H1 (cell line): Measurements from ENCODE around the gene PPME1. TPM values are rescaled to one million over a fixed set of nuclear protein-coding genes. Genes with fewer than 3 reads are reported as not detected.

Source experiments
- CTCF ChIA-PET: fragments of 300-600 bp; sonication (Branson Sonifier 250); formaldehyde crosslinking; loops from one replicate; lab custom pipeline; 2021; ENCODE audit not compliant: partially characterized antibody; lab: Charles Lee
- POLR2A ChIA-PET: fragments of 300-600 bp; sonication (Branson Sonifier 250); formaldehyde crosslinking; loops from one replicate; lab custom pipeline; 2021; ENCODE audit warnings: inconsistent platforms; ENCODE audit not compliant: partially characterized antibody; lab: Charles Lee
- DNase-seq, 2 experiments: peaks; one replicate each; pipeline versions ENCODE4 v3.0.0 to v3.0.0-alpha.2; 2010 to 2022; ENCODE audit warnings: low spot score in 2 of 2, low read depth in 1 of 2, mixed read lengths in 1 of 2
- FAIRE-seq: peaks from 2 replicates; lab custom pipeline; 2011; peaks lifted over from hg19 to GRCh38; lab: Jason Lieb, UNC
- H2AFZ ChIP-seq: 2 replicates; pipeline ENCODE4 v1.8.1; 2012; ENCODE audit warnings: low read length, inconsistent platforms
- H2AK5ac ChIP-seq: 2 replicates; pipeline ENCODE4 v1.6.1; 2013; ENCODE audit warnings: low read depth, low read length
- H2BK120ac ChIP-seq: replicated peaks from 2 replicates; pipeline ENCODE3; 2013; ENCODE audit warnings: low read depth, low read length, inconsistent platforms
- H2BK12ac ChIP-seq: 2 replicates; pipeline ENCODE4 v1.6.1; 2013; ENCODE audit warnings: low read depth, low read length
- H2BK15ac ChIP-seq: 2 replicates; pipeline ENCODE4 v1.6.1; 2013; ENCODE audit warnings: low read length
- H2BK20ac ChIP-seq: 2 replicates; pipeline ENCODE4 v1.6.1; 2013; ENCODE audit warnings: low read length
- H2BK5ac ChIP-seq: 2 replicates; pipeline ENCODE4 v1.6.1; 2013; ENCODE audit warnings: low read depth, low read length
- H3K14ac ChIP-seq: 2 replicates; pipeline ENCODE4 v1.6.1; 2013; ENCODE audit warnings: inconsistent platforms; ENCODE audit not compliant: insufficient read length
- H3K18ac ChIP-seq: 2 replicates; pipeline ENCODE4 v1.6.1; 2013; ENCODE audit warnings: low read length; ENCODE audit errors: extremely low read depth
- H3K23ac ChIP-seq: 2 replicates; pipeline ENCODE4 v1.6.1; 2013; ENCODE audit warnings: inconsistent platforms; ENCODE audit not compliant: insufficient read length
- H3K23me2 ChIP-seq: 2 replicates; pipeline ENCODE4 v1.6.1; 2013; ENCODE audit warnings: low read depth, low read length
- H3K27ac ChIP-seq: 2 replicates; pipeline ENCODE4 v1.6.1; 2011; ENCODE audit warnings: low read depth, low read length, inconsistent platforms
- H3K27me3 ChIP-seq, 4 experiments: replicated peaks in 1 of 4; 1 replicate in 1 of 4; 2 replicates in 3 of 4; pipeline versions ENCODE4 v1.6.1 to v1.8.1; 2011 to 2013; ENCODE audit warnings: low read length in 3 of 4, mild to moderate bottlenecking in 3 of 4, inconsistent platforms in 2 of 4, mixed read lengths in 2 of 4, moderate library complexity in 1 of 4; ENCODE audit not compliant: control insufficient read depth in 3 of 4, insufficient read depth in 3 of 4; ENCODE audit errors: extremely low read depth in 1 of 4
- H3K36me3 ChIP-seq, 4 experiments: 2 replicates each; pipeline versions ENCODE4 v1.6.1 to v1.8.1; 2011 to 2013; ENCODE audit warnings: mild to moderate bottlenecking in 4 of 4, low read length in 3 of 4, moderate library complexity in 2 of 4, control low read depth in 1 of 4, inconsistent platforms in 1 of 4; ENCODE audit not compliant: insufficient read depth in 4 of 4, control insufficient read depth in 2 of 4
- H3K4ac ChIP-seq: replicated peaks from 2 replicates; pipeline ENCODE3; 2013; ENCODE audit warnings: low read length, low read depth, mixed read lengths, inconsistent platforms; ENCODE audit not compliant: insufficient read length
- H3K4me1 ChIP-seq, 4 experiments: replicated peaks in 1 of 4; 1 replicate in 1 of 4; 2 replicates in 3 of 4; pipeline versions ENCODE4 v1.6.1 to v1.8.1; 2011 to 2013; ENCODE audit warnings: low read length in 3 of 4, inconsistent platforms in 2 of 4, mixed read lengths in 1 of 4; ENCODE audit not compliant: insufficient read depth in 4 of 4, control insufficient read depth in 3 of 4
- H3K4me2 ChIP-seq, 2 experiments: 2 replicates each; pipeline versions ENCODE4 v1.6.1 to v1.8.1; 2011 to 2013; ENCODE audit warnings: low read depth in 2 of 2, low read length in 2 of 2, control low read depth in 1 of 2, inconsistent platforms in 1 of 2, mild to moderate bottlenecking in 1 of 2; ENCODE audit not compliant: insufficient read depth in 1 of 2
- H3K4me3 ChIP-seq, 4 experiments: fragments of 200-600, 300-600 bp in 1 of 4; sonication (generic), shearing (Covaris generic), sonication (Bioruptor Twin) in 1 of 4; 2 replicates each; pipeline versions ENCODE4 v1.5.1 to v1.8.1; 2011 to 2016; ENCODE audit warnings: low read length in 4 of 4, low read depth in 3 of 4, control low read depth in 2 of 4, inconsistent platforms in 2 of 4, mild to moderate bottlenecking in 2 of 4, mixed read lengths in 1 of 4, moderate library complexity in 1 of 4; ENCODE audit not compliant: insufficient read depth in 2 of 4; ENCODE audit errors: extremely low read depth in 1 of 4
- H3K56ac ChIP-seq: replicated peaks from 2 replicates; pipeline ENCODE3; 2013; ENCODE audit warnings: low read depth, mild to moderate bottlenecking, mixed read lengths, low read length, inconsistent platforms; ENCODE audit not compliant: insufficient read length
- H3K79me1 ChIP-seq: 2 replicates; pipeline ENCODE4 v1.6.1; 2013; ENCODE audit warnings: low read depth, low read length, control low read depth
- H3K79me2 ChIP-seq, 2 experiments: 2 replicates each; pipeline versions ENCODE4 v1.6.1 to v1.8.1; 2012 to 2013; ENCODE audit warnings: low read length in 2 of 2, mild to moderate bottlenecking in 2 of 2, inconsistent platforms in 1 of 2; ENCODE audit not compliant: insufficient read depth in 2 of 2, control insufficient read depth in 1 of 2
- H3K9ac ChIP-seq, 4 experiments: replicated peaks in 1 of 4; 1 replicate in 1 of 4; 2 replicates in 3 of 4; pipeline versions ENCODE4 v1.6.1 to v1.8.1; 2011 to 2013; ENCODE audit warnings: low read depth in 3 of 4, low read length in 3 of 4, control low read depth in 2 of 4, mild to moderate bottlenecking in 2 of 4, moderate library complexity in 2 of 4, inconsistent platforms in 1 of 4; ENCODE audit errors: extremely low read depth in 1 of 4
- H3K9me3 ChIP-seq, 2 experiments: 2 replicates each; pipeline versions ENCODE4 v1.6.1 to v1.8.1; 2012 to 2013; ENCODE audit warnings: mild to moderate bottlenecking in 2 of 2, moderate library complexity in 2 of 2, control low read depth in 1 of 2, inconsistent platforms in 1 of 2, low read depth in 1 of 2, low read length in 1 of 2, mixed read lengths in 1 of 2; ENCODE audit not compliant: insufficient read depth in 2 of 2
- H4K20me1 ChIP-seq, 2 experiments: replicated peaks in 1 of 2; 2 replicates each; pipeline versions ENCODE3 to v1.8.1; 2011 to 2013; ENCODE audit warnings: inconsistent platforms in 2 of 2, low read length in 2 of 2, mild to moderate bottlenecking in 1 of 2; ENCODE audit not compliant: insufficient read depth in 2 of 2, control insufficient read depth in 1 of 2
- H4K5ac ChIP-seq: 2 replicates; pipeline ENCODE4 v1.6.1; 2013; ENCODE audit warnings: low read length, low read depth, mixed read lengths, inconsistent platforms; ENCODE audit not compliant: insufficient read length
- H4K8ac ChIP-seq: 2 replicates; pipeline ENCODE4 v1.8.0; 2013; ENCODE audit warnings: mild to moderate bottlenecking, moderate library complexity, low read length, inconsistent platforms; ENCODE audit not compliant: insufficient read depth; ENCODE audit errors: extremely low read depth
- H4K91ac ChIP-seq: replicated peaks from 2 replicates; pipeline ENCODE3; 2013; ENCODE audit warnings: low read length, mixed read lengths, inconsistent platforms; ENCODE audit not compliant: insufficient read length
- GABPA ChIP-seq: IDR thresholded peaks from 2 replicates; pipeline ENCODE4 v1.6.1; 2011; ENCODE audit warnings: mild to moderate bottlenecking, low read length, moderate library complexity, borderline replicate concordance; ENCODE audit not compliant: insufficient read depth
- SP4 ChIP-seq: IDR thresholded peaks from 2 replicates; pipeline ENCODE4 v1.6.1; 2012; ENCODE audit warnings: low read length, inconsistent platforms
- polyA plus RNA-seq, 7 experiments: library from polyadenylated mRNA; depleted of rRNA in 3 of 7; stranded (reverse) in 5 of 7; unstranded in 2 of 7; fragments of >200 nt in 5 of 7; fragments of 200-250 nt in 2 of 7; gene quantifications; 1 replicate in 5 of 7; 2 replicates in 1 of 7; 4 replicates in 1 of 7; pipeline versions ENCODE4 v1.2.1 to v1.2.3, GENCODE V29; 2011 to 2013; ENCODE audit warnings: missing spikeins in 2 of 7, mixed read lengths in 2 of 7
- total RNA-seq: library from RNA; stranded (reverse); fragmentation: NEBNext Ultra II Directional; extraction: Animal tissue kit (Norgen Biotek cat#: 25700); gene quantifications from 2 replicates; pipeline ENCODE4 v1.2.1, GENCODE V29; 2021
- TF ChIP-seq, protein P1 (sequence below): IDR thresholded peaks from 2 replicates; pipeline ENCODE4 v1.6.1; 2011; ENCODE audit warnings: low read depth, mild to moderate bottlenecking, low read length; ENCODE audit not compliant: insufficient read depth

Gene PPME1
- total and polyA plus RNA-seq, 2 of the 8 experiments (the other 6 are each of a cell fraction or from before 2014, with no cell fraction given), result 55.1 to 64.5 TPM

DNA sequence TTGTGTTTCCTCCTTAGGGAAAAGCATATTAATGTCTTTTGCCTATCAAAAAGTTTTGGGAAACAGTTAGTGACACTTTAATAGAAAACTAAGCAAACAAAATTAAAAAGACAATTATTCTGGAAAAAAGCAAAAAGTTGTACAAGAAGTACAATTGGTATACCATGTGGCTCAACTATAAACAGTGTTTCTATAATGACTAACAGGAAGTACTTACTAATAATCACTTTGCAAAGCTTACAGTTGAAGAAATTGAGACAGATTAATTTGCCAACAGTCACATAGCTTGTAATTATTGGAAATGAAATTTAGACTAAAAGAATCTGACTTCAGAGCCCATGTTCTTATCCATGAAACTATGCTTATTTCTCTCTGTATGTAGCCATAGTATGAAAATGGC, 24.7 kb downstream of the PPME1 start:
- H3K9me3 ChIP-seq, result peaks cover 3 to 8% of the 10 kb centered on the region in 2 experiments; a peak in 3 of 4 replicates
- no peak overlapping the region for H2BK12ac ChIP-seq
- no peak overlapping the region for H3K4ac ChIP-seq
- H3K79me2 ChIP-seq, result peaks cover 0 to 10% of the 10 kb centered on the region in 2 experiments; a peak in 1 of 4 replicates
- no peak overlapping the region for H4K8ac ChIP-seq
- H3K18ac ChIP-seq, result no peak overlapping the region
- POLR2A ChIA-PET, result no interaction called here
- no peak overlapping the region for H3K4me3 ChIP-seq
- H3K4me1 ChIP-seq, result no peaks in the 10 kb centered on the region
- no peak overlapping the region for H3K27ac ChIP-seq
- H3K4me2 ChIP-seq, result no peak overlapping the region
- H2AK5ac ChIP-seq, result no peak overlapping the region
- no peak for FAIRE-seq
- no peak overlapping the region for H2AFZ ChIP-seq
- no peak overlapping the region for H4K5ac ChIP-seq
- H2BK15ac ChIP-seq, result no peak overlapping the region
- no peak overlapping the region for H3K14ac ChIP-seq
- CTCF ChIA-PET, result no interaction called here
- no peak overlapping the region for H2BK20ac ChIP-seq
- H4K20me1 ChIP-seq, result no peaks in the 10 kb centered on the region
- no peak overlapping the region for H2BK120ac ChIP-seq
- H3K23ac ChIP-seq, result no peak overlapping the region
- no peaks in the 10 kb centered on the region for H3K27me3 ChIP-seq
- no peaks in the 10 kb centered on the region for H3K23me2 ChIP-seq
- H3K56ac ChIP-seq, result no peak overlapping the region
- no peak overlapping the region for H2BK5ac ChIP-seq
- DNase-seq, result no peak
- H3K9ac ChIP-seq, result no peak overlapping the region
- peaks cover 0 to 4% (median 1%) of the 10 kb centered on the region in 4 experiments; a peak in 2 of 8 replicates for H3K36me3 ChIP-seq
- H3K79me1 ChIP-seq, result no peaks in the 10 kb centered on the region; the same call in 1 of the 2 replicates
- H4K91ac ChIP-seq, result no peak overlapping the region
- TF ChIP-seq SP4 (no peak), GABPA (no peak)
- TF ChIP-seq, protein P1, sequence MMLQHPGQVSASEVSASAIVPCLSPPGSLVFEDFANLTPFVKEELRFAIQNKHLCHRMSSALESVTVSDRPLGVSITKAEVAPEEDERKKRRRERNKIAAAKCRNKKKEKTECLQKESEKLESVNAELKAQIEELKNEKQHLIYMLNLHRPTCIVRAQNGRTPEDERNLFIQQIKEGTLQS, result no peak
